ENCODE measurements around the gene COG3. TPM values are rescaled to one million over a fixed set of nuclear protein-coding genes. Genes with fewer than 3 reads are reported as not detected.

Gene COG3
- total and polyA plus RNA-seq, 12 donors: 21.9 to 70.1 (median 34.0) TPM

DNA sequence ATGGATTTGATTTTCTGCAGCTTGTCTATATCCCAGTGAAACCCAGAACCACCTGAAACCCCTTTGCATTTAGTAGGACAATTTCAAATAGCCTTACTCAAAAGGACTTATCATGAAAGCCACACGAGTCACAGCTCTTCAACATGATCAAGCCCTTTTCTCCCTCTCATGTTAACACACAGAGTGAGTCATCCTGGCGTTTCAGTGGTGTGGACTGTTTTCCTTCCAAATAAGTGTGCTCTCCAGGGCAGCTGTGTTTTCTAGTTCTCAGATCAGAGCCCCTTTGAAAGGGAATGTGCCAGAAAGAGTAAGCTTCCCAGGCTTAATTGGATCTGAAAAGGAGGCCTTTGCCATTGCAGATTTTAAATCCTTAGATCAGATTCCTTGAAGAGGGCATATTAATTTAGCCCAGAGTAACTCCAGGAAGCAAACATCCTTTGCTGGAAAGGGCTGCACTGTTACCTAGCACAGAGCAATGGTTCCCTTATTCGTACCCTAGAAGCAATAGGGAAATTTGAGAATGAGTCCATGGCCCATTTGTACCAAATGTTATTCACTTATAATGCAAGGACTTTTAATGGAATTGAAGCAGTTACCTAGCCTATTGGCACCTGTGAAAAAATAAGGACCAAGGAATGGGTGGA lies 99.5 kb downstream of the COG3 start:
- intact Hi-C loops (cut with DNase I): no loop called here
- TF ChIP-seq POLR2A (IDR thresholded peaks at IDR 0.05): no peak
- TF ChIP-seq, protein P1, sequence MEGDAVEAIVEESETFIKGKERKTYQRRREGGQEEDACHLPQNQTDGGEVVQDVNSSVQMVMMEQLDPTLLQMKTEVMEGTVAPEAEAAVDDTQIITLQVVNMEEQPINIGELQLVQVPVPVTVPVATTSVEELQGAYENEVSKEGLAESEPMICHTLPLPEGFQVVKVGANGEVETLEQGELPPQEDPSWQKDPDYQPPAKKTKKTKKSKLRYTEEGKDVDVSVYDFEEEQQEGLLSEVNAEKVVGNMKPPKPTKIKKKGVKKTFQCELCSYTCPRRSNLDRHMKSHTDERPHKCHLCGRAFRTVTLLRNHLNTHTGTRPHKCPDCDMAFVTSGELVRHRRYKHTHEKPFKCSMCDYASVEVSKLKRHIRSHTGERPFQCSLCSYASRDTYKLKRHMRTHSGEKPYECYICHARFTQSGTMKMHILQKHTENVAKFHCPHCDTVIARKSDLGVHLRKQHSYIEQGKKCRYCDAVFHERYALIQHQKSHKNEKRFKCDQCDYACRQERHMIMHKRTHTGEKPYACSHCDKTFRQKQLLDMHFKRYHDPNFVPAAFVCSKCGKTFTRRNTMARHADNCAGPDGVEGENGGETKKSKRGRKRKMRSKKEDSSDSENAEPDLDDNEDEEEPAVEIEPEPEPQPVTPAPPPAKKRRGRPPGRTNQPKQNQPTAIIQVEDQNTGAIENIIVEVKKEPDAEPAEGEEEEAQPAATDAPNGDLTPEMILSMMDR (IDR thresholded peaks at IDR 0.05): no peak
- Histone ChIP-seq H3K36me3 (replicated peaks in 1 of 2) (no peaks in the 10 kb centered on the region), H3K4me3 (no peak overlapping the region), H3K27ac (no peak overlapping the region), H3K9me3 (replicated peaks in 1 of 3) (no peaks in the 10 kb centered on the region), H3K27me3 (no peaks in the 10 kb centered on the region), H3K4me1 (replicated peaks in 1 of 2) (no peaks in the 10 kb centered on the region)
- no peak for DNase-seq
- WGBS, 4 donors: 27 to 45% (median 37%) methylated on average over 3 of the region's 3 CpGs

DNA sequence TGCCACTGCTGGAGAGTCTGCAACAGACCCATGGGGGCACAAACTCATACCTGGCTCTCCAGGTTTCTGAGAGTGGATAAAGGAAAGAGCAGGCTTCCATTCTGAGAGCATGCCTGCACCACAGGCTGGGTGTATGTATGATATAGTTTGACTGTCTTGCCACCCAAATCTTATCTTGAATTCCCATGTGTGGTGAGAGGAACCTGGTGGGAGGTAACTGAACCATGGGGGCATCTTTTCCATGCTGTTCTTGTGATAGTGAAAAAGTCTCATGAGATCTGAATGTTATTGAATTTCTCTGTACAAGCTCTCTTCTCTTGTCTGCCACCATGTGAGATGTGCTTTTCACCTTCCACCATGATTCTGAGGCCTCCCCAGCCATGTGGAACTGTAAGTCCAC lies 100.6 kb downstream of the COG3 start:
- Histone ChIP-seq H3K9me3 (replicated peaks in 1 of 3) (no peaks in the 10 kb centered on the region), H3K4me3 (no peak overlapping the region), H3K27me3 (no peaks in the 10 kb centered on the region), H3K4me1 (replicated peaks in 1 of 2) (no peaks in the 10 kb centered on the region), H3K27ac (no peak overlapping the region), H3K36me3 (replicated peaks in 1 of 2) (no peaks in the 10 kb centered on the region)
- TF ChIP-seq, protein P1 (IDR thresholded peaks at IDR 0.05): no peak
- no peak for TF ChIP-seq POLR2A (IDR thresholded peaks at IDR 0.05)
- no peak for DNase-seq
- intact Hi-C loops (cut with DNase I): no loop called here

DNA sequence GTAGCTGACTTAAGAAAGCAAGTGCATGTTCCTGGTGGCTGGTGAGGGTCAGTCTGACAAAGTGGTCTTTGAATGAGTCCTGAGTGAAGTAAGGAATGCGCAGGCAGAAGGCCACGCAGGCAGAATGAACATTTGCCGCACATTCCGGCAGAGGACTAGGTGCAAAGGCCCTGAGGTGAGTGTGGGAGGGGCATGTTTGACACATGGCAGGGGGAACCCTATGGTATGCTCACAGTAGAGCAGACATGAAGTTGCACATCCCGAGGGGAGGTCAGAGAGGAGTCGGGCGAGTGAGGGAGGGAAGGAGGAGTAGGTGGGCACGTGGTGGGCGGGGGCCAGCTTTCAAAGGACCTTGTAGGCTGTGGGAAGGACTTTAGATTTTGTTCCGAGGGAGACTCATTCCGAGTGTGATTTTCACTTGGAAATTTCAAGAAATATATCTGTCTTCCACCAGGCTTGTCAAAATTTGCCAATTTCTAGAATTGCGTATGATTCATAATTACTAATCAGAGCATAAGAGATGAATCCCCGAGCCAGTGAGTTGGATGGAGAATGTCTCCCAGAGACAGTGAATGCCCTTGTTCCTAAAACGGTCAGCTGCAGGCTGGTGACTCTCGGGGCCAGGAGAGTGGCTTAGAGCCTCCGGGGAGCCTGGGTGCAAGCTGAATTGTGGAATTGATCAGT lies 110.5 kb downstream of the COG3 start:
- H3K36me3 ChIP-seq (replicated peaks in 1 of 2): no peaks in the 10 kb centered on the region
- no peak for TF ChIP-seq POLR2A (IDR thresholded peaks at IDR 0.05)
- DNase-seq: no peak
- intact Hi-C loops (cut with DNase I): no loop called here
- no peak overlapping the region for H3K4me3 ChIP-seq
- 74 to 81% (median 79%) methylated on average over 16 of the region's 16 CpGs for WGBS, 4 donors
- no peaks in the 10 kb centered on the region for H3K27me3 ChIP-seq
- H3K27ac ChIP-seq: no peak overlapping the region
- H3K9me3 ChIP-seq (replicated peaks in 1 of 3): no peaks in the 10 kb centered on the region
- no peaks in the 10 kb centered on the region for H3K4me1 ChIP-seq (replicated peaks in 1 of 2)

DNA sequence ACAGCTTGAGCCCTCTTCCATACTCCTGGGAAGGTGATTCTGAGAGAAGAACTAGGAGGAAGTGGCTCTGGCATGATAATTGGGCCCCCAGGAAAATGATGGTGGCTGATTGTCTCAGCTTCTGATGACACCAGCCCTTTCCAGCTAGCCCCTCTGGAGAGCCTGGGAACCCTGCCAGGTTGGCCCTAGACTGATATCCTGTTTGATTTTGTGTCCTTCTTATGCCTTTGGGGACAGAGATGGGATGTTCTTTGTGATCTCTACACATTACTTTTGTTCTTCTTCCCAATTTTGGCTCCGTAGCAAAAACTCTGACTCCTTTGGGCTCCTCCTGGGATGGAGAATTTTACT lies 111.1 kb downstream of the COG3 start:
- WGBS, 4 donors: 73 to 88% (median 77%) methylated on average over 1 of the region's 1 CpG
- intact Hi-C loops (cut with DNase I): no loop called here
- no peaks in the 10 kb centered on the region for H3K9me3 ChIP-seq (replicated peaks in 1 of 3)
- no peak for TF ChIP-seq POLR2A (IDR thresholded peaks at IDR 0.05)
- TF ChIP-seq, protein P1 (IDR thresholded peaks at IDR 0.05): no peak
- H3K4me3 ChIP-seq: no peak overlapping the region
- DNase-seq: no peak
- no peak overlapping the region for H3K27ac ChIP-seq
- H3K4me1 ChIP-seq (replicated peaks in 1 of 2): no peaks in the 10 kb centered on the region
- no peaks in the 10 kb centered on the region for H3K27me3 ChIP-seq
- H3K36me3 ChIP-seq (replicated peaks in 1 of 2): no peaks in the 10 kb centered on the region

DNA sequence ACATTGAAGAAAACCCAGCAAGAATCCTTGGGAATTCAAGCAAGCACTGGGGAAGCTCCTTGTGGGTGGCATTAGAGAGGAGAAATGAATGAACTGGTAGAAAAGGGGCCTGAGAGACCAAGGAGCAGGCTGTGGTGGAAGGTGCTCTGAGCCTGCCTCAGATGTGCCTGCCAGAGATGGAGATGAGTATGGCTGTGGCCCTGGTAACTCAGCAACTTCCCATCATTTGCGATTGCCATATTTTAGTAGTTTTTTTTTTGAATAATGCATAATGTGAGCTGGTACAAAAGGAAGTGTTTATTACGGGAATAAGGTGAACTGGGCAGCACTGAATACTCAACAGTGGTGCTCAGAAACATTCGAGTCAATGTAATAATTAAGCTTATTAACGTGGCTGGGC lies 111.7 kb downstream of the COG3 start:
- 67 to 82% (median 75%) methylated on average over 4 of the region's 4 CpGs for WGBS, 4 donors
- Histone ChIP-seq H3K27ac (no peak overlapping the region), H3K9me3 (replicated peaks in 1 of 3) (no peaks in the 10 kb centered on the region), H3K36me3 (replicated peaks in 1 of 2) (no peaks in the 10 kb centered on the region), H3K4me3 (no peak overlapping the region), H3K4me1 (replicated peaks in 1 of 2) (no peaks in the 10 kb centered on the region), H3K27me3 (no peaks in the 10 kb centered on the region)
- intact Hi-C loops (cut with DNase I): no loop called here
- TF ChIP-seq, protein P1 (IDR thresholded peaks at IDR 0.05): no peak
- TF ChIP-seq POLR2A (IDR thresholded peaks at IDR 0.05): no peak
- no peak for DNase-seq
